HepG2 (cell line): Measurements from ENCODE around the gene JCAD. TPM values are rescaled to one million over a fixed set of nuclear protein-coding genes. Genes with fewer than 3 reads are reported as not detected.

Experiments used
- ATAC-seq: fragments of 200-7000 bp; cut with Tn5 transposase; 3 replicates; pipeline ENCODE4 v1.9.1; 2020; ENCODE audit warnings: mild to moderate bottlenecking, moderate library complexity
- BruUV-seq: library from RNA; stranded (reverse); fragments of 400-500 nt; replicated peaks from 2 replicates; lab custom pipeline; 2021; lab: Mats Ljungman, UMichigan
- CTCF ChIA-PET: fragments of 300-600 bp; formaldehyde crosslinking; extraction: SDS; loops from one replicate; lab custom pipeline; 2021; ENCODE audit warnings: low total read pairs, inconsistent platforms, low intra/inter-chr PET ratio; lab: Yijun Ruan, JAX
- POLR2A ChIA-PET: fragments of 350-600 bp; sonication (Branson Sonifier 250); formaldehyde crosslinking; loops from one replicate; lab custom pipeline; 2020; ENCODE audit warnings: antibody characterized with exemption, inconsistent platforms; lab: Yijun Ruan, JAX
- DNase-seq: peaks from one replicate; pipeline ENCODE4 v3.0.0-alpha.2; 2015; ENCODE audit warnings: low spot score
- FAIRE-seq: peaks from 3 replicates; lab custom pipeline; 2011; peaks lifted over from hg19 to GRCh38; lab: Jason Lieb, UNC
- H2AFZ ChIP-seq: one replicate; pipeline ENCODE4 v1.6.1; 2011; ENCODE audit warnings: low read length, inconsistent platforms
- H3K27ac ChIP-seq: fragments of 300-600 bp; 3 replicates; pipeline ENCODE4 v1.8.0; 2011; ENCODE audit warnings: mixed run types, mild to moderate bottlenecking, mixed read lengths, low read length, inconsistent platforms; ENCODE audit not compliant: insufficient read depth; ENCODE audit errors: extremely low read length
- H3K27me3 ChIP-seq, 2 experiments: fragments of 200-600 bp in 1 of 2; 2 replicates in 1 of 2; 3 replicates in 1 of 2; pipeline versions ENCODE4 v1.6.0 to v1.8.0; 2011; ENCODE audit warnings: low read length in 2 of 2, mild to moderate bottlenecking in 2 of 2, moderate library complexity in 2 of 2, inconsistent platforms in 1 of 2; ENCODE audit not compliant: insufficient read depth in 2 of 2, control insufficient read depth in 1 of 2
- H3K36me3 ChIP-seq, 2 experiments: fragments of 200-600 bp in 1 of 2; replicated peaks in 1 of 2; 2 replicates in 1 of 2; 3 replicates in 1 of 2; pipeline versions ENCODE4 v1.5.1 to v1.8.0; 2011; ENCODE audit warnings: low read length in 2 of 2, inconsistent platforms in 1 of 2; ENCODE audit not compliant: insufficient read depth in 2 of 2, control insufficient read depth in 1 of 2
- H3K4me1 ChIP-seq: 2 replicates; pipeline ENCODE4 v1.5.1; 2012; ENCODE audit warnings: low read length, inconsistent platforms; ENCODE audit not compliant: insufficient read depth
- H3K4me2 ChIP-seq: 2 replicates; pipeline ENCODE4 v1.6.0; 2011; ENCODE audit warnings: low read depth, low read length, inconsistent platforms
- H3K4me3 ChIP-seq, 3 experiments: fragments of 200-600 bp in 1 of 3; sonication (generic), shearing (Covaris generic) in 1 of 3; replicated peaks in 1 of 3; 2 replicates each; pipeline ENCODE4 v1.5.1; 2011 to 2016; ENCODE audit warnings: low read length in 3 of 3, inconsistent platforms in 2 of 3, low read depth in 2 of 3, mild to moderate bottlenecking in 2 of 3, control low read depth in 1 of 3, mixed read lengths in 1 of 3; ENCODE audit not compliant: insufficient read depth in 1 of 3
- H3K79me2 ChIP-seq: one replicate; pipeline ENCODE4 v1.6.1; 2011; ENCODE audit warnings: low read length, inconsistent platforms; ENCODE audit not compliant: insufficient read depth
- H3K9ac ChIP-seq: 2 replicates; pipeline ENCODE4 v1.6.0; 2011; ENCODE audit warnings: mild to moderate bottlenecking, low read depth, low read length, inconsistent platforms; ENCODE audit not compliant: insufficient read depth
- H3K9me3 ChIP-seq: 2 replicates; pipeline ENCODE4 v1.5.1; 2012; ENCODE audit warnings: mild to moderate bottlenecking, low read length
- H4K20me1 ChIP-seq: 2 replicates; pipeline ENCODE4 v1.6.0; 2011; ENCODE audit warnings: inconsistent platforms, mild to moderate bottlenecking, low read length, moderate library complexity; ENCODE audit not compliant: insufficient read depth
- CBX2 ChIP-seq, 2 experiments: fragments of 200-600 bp in 1 of 2; sonication (generic); formaldehyde crosslinking in 1 of 2; IDR thresholded peaks; 2 replicates each; pipeline versions ENCODE4 v1.7.0 to v1.8.1; 2018 to 2022; ENCODE audit warnings: low read depth in 2 of 2, low read length in 1 of 2, mild to moderate bottlenecking in 1 of 2, missing genetic modification reagents in 1 of 2
- EZH2 ChIP-seq: conservative IDR thresholded peaks from 2 replicates; pipeline ENCODE4 v1.6.1; 2012; ENCODE audit warnings: mild to moderate bottlenecking, low read depth, low read length, moderate library complexity
- TEAD2 ChIP-seq: sonication (generic); formaldehyde crosslinking; IDR thresholded peaks from 2 replicates; pipeline ENCODE4 v1.9.0; 2021; ENCODE audit warnings: missing genetic modification reagents
- YY1 ChIP-seq: IDR thresholded peaks from 2 replicates; pipeline ENCODE4 v1.6.1; 2011; ENCODE audit warnings: low read length, low read depth, moderate library complexity, mild to moderate bottlenecking; ENCODE audit not compliant: insufficient read depth, insufficient replicate concordance
- ZBTB49 ChIP-seq: sonication (generic); formaldehyde crosslinking; IDR thresholded peaks from 2 replicates; pipeline ENCODE4 v1.4.0; 2020; ENCODE audit warnings: missing genetic modification reagents, borderline replicate concordance
- ZKSCAN5 ChIP-seq: sonication (generic); formaldehyde crosslinking; IDR thresholded peaks from 2 replicates; pipeline ENCODE4 v1.5.1; 2020; ENCODE audit warnings: mild to moderate bottlenecking, missing genetic modification reagents
- ZNF260 ChIP-seq: sonication (generic); formaldehyde crosslinking; IDR thresholded peaks from 2 replicates; pipeline ENCODE4 v1.4.0; 2020; ENCODE audit warnings: missing genetic modification reagents, low read depth, mild to moderate bottlenecking, borderline replicate concordance
- WGBS: methylation state at CpG from one replicate; pipeline ENCODE4 v1.1.6; 2017; ENCODE audit warnings: low lambda C conversion rate; 5-methylcytosine and 5-hydroxymethylcytosine counted together
- in situ Hi-C: cut with HindIII; loops from 2 replicates; pipeline ENCODE4 v1.10.0; 2017; ENCODE audit warnings: low pct_unique_long_range_greater_than_20kb; ENCODE audit not compliant: extremely low pct_ligation_motif_present
- intact Hi-C: fragments of 100-400 bp; cut with micrococcal nuclease; formaldehyde crosslinking; loops from one replicate; pipeline ENCODE4 v1.10.0; 2022; ENCODE audit not compliant: unreplicated experiment
- polyA plus RNA-seq, 8 experiments: library from polyadenylated mRNA; depleted of rRNA in 3 of 8; stranded (reverse) in 7 of 8; unstranded in 1 of 8; fragments of >200 nt; fragmentation: Illumina TruSeq in 4 of 8; extraction: Trizol in 4 of 8; gene quantifications; 2 replicates each; pipeline versions ENCODE4 v1.2.1 to v1.2.3, GENCODE V29; 2011 to 2016; ENCODE audit warnings: low read depth in 4 of 8, missing spikeins in 1 of 8, mixed read lengths in 1 of 8; ENCODE audit not compliant: insufficient read depth in 1 of 8
- total RNA-seq, 5 experiments: library from RNA; depleted of rRNA; stranded (reverse); fragments of >200 nt; fragmentation: Illumina TruSeq; extraction: Trizol; gene quantifications; 2 replicates each; pipeline ENCODE4 v1.2.3, GENCODE V29; 2016; ENCODE audit warnings: low read depth in 1 of 5
- TF ChIP-seq, protein P1 (sequence below): IDR thresholded peaks from 2 replicates; pipeline ENCODE4 v1.6.1; 2016; ENCODE audit warnings: low read depth

JCAD gene
- total and polyA plus RNA-seq, 2 of the 13 experiments (the other 11 are each of a cell fraction or from before 2014, with no cell fraction given), result 0.04 to 0.08 TPM

GRCh38 chr10:30092151-30092790 is 32.9 kb upstream of the JCAD start:
- no peaks in the 10 kb centered on the region for H3K9me3 ChIP-seq
- no TSS peak for BruUV-seq
- intact Hi-C loops, result no loop called here
- H3K4me2 ChIP-seq, result no peak overlapping the region
- ChIA-PET CTCF (no interaction called here), POLR2A (no interaction called here)
- TF ChIP-seq, protein P1, sequence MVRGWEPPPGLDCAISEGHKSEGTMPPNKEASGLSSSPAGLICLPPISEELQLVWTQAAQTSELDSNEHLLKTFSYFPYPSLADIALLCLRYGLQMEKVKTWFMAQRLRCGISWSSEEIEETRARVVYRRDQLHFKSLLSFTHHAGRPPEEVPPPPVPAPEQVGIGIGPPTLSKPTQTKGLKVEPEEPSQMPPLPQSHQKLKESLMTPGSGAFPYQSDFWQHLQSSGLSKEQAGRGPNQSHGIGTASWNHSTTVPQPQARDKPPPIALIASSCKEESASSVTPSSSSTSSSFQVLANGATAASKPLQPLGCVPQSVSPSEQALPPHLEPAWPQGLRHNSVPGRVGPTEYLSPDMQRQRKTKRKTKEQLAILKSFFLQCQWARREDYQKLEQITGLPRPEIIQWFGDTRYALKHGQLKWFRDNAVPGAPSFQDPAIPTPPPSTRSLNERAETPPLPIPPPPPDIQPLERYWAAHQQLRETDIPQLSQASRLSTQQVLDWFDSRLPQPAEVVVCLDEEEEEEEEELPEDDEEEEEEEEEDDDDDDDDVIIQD, result no peak
- TF ChIP-seq EZH2 (no peak), CBX2 (IDR thresholded peaks at IDR 0.05; ENCODE audit: low read depth, low read length) (no peak), CBX2 (CRISPR knock-in tag; IDR thresholded peaks at IDR 0.05; ENCODE audit: low read depth) (no peak), YY1 (no peak), TEAD2 (CRISPR knock-in tag) (no peak), ZKSCAN5 (no peak), ZNF260 (CRISPR knock-in tag) (no peak), ZBTB49 (CRISPR knock-in tag) (no peak)
- H3K27ac ChIP-seq, result no peak overlapping the region
- no peak overlapping the region for H2AFZ ChIP-seq
- DNase-seq (no peak), ATAC-seq (no peak), FAIRE-seq (no peak)
- H3K4me3 ChIP-seq, result no peak overlapping the region
- in situ Hi-C loops, result no loop called here
- peaks cover 34% of the 10 kb centered on the region for H3K4me1 ChIP-seq
- H3K27me3 ChIP-seq, result no peaks in the 10 kb centered on the region
- no peaks in the 10 kb centered on the region for H3K79me2 ChIP-seq
- WGBS, result 61% methylated on average over 14 of the region's 14 CpGs
- H3K36me3 ChIP-seq, result no peaks in the 10 kb centered on the region
- H3K9ac ChIP-seq, result no peak overlapping the region
- H4K20me1 ChIP-seq, result no peaks in the 10 kb centered on the region
